ENCODE measurements around the gene CERS6.

The CERS6 gene

DNA sequence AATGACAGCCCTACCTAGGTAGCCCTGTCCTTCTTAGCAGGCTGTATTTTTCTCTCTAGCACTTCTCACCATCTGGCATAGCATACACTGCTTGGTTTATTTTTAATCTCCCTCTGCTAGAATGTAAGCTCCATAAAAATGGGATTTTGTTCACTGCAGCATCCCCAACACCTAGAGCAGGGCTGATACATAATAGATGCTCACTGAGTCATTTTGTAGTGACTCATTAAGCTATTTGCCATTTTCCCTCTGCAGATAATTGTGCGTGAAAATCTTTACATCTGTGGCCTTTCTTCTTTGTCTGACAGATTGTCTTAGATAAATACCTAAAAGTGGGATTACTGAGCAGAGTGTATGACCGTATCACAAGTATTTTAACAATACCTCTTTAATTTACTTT, 82.5 kb downstream of the CERS6 start:
- H3K14ac ChIP-seq (ENCODE audit: low read length) = no peak overlapping the region
- no peak overlapping the region for H2BK12ac ChIP-seq (ENCODE audit: low read length)
- no peak overlapping the region for H3K18ac ChIP-seq (ENCODE audit: low read length)
- no peak overlapping the region for H2AFZ ChIP-seq (ENCODE audit: low read length)
- H3K4me3 ChIP-seq (ENCODE audit: low read length in 2 of 2) = no peak overlapping the region
- no peak overlapping the region for H3K9ac ChIP-seq (ENCODE audit: low read depth, low read length, poor library complexity)
- no peak overlapping the region for H2BK120ac ChIP-seq (ENCODE audit: low read depth, low read length)
- no peaks in the 10 kb centered on the region for H3K36me3 ChIP-seq (replicated peaks in 1 of 2; ENCODE audit: control insufficient read depth in 2 of 2, insufficient read depth in 2 of 2, low read length in 2 of 2)
- H2BK5ac ChIP-seq (ENCODE audit: low read length) = no peak overlapping the region
- H4K91ac ChIP-seq (ENCODE audit: low read depth, low read length, poor library complexity) = no peak overlapping the region
- H3K23ac ChIP-seq (ENCODE audit: low read depth, low read length, poor library complexity) = no peak overlapping the region
- no peaks in the 10 kb centered on the region for H3K27me3 ChIP-seq (ENCODE audit: control insufficient read depth in 3 of 3, insufficient read depth in 3 of 3, low read depth in 1 of 3, low read length in 3 of 3)
- peaks cover 0 to 3% of the 10 kb centered on the region in 2 donors for H3K4me1 ChIP-seq (ENCODE audit: control insufficient read depth in 2 of 2, insufficient read depth in 1 of 2, low read depth in 1 of 2, low read length in 2 of 2)
- DNase-seq (ENCODE audit: low spot score) = no peak
- no peak overlapping the region for H4K8ac ChIP-seq (ENCODE audit: low read depth, low read length)
- no peak overlapping the region for H3K27ac ChIP-seq (replicated peaks; ENCODE audit: low read length)
- H2AK5ac ChIP-seq (ENCODE audit: low read depth, low read length) = no peak overlapping the region
- WGBS, 2 donors (ENCODE audit: extremely low coverage in 2 of 2, insufficient read length in 2 of 2, insufficient replicate concordance in 1 of 2) = no CpG with 5 or more reads among the region's 2 CpGs
- no peak overlapping the region for H2BK15ac ChIP-seq (ENCODE audit: low read length)
- no peak overlapping the region for H3K4me2 ChIP-seq (ENCODE audit: insufficient read depth, low read length, poor library complexity, severe bottlenecking)
- peaks cover 4 to 18% of the 10 kb centered on the region in 2 donors for H3K9me3 ChIP-seq (replicated peaks in 1 of 2; ENCODE audit: control insufficient read depth in 2 of 2, insufficient read depth in 1 of 2, low read depth in 1 of 2, low read length in 2 of 2)
- H3K79me1 ChIP-seq (ENCODE audit: low read depth, low read length) = peaks cover 4% of the 10 kb centered on the region
- H3K4ac ChIP-seq (ENCODE audit: low read length) = no peak overlapping the region

DNA sequence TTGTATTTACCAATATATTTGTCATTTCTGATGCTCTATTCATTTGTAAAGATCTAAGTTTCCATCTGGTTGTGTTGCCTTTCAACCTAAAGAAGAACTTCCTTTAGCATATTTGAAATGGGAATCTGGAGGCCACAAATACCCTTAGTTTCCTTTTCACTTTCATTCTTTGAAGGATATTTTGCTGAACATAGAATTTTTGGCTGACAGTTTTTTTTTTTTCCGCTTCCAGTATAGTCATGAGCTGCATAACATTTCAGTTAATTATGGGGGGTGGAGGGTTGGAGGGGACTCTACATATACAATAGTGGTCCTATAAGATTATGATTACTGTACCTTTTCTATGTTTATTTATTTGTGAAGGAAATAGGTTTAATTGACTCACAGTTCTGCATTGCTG, 83.9 kb downstream of the CERS6 start:
- Histone ChIP-seq H2BK15ac (ENCODE audit: low read length) (no peak overlapping the region), H3K4me3 (ENCODE audit: low read length in 2 of 2) (no peak overlapping the region), H4K8ac (ENCODE audit: low read depth, low read length) (no peak overlapping the region), H3K9ac (ENCODE audit: low read depth, low read length, poor library complexity) (no peak overlapping the region), H3K14ac (ENCODE audit: low read length) (no peak overlapping the region), H2BK5ac (ENCODE audit: low read length) (no peak overlapping the region), H2AK5ac (ENCODE audit: low read depth, low read length) (no peak overlapping the region), H3K4me2 (ENCODE audit: insufficient read depth, low read length, poor library complexity, severe bottlenecking) (no peak overlapping the region), H3K18ac (ENCODE audit: low read length) (no peak overlapping the region), H4K91ac (ENCODE audit: low read depth, low read length, poor library complexity) (no peak overlapping the region), H3K4me1 (ENCODE audit: control insufficient read depth in 2 of 2, insufficient read depth in 1 of 2, low read depth in 1 of 2, low read length in 2 of 2) (peaks cover 0 to 7% of the 10 kb centered on the region in 2 donors), H3K23ac (ENCODE audit: low read depth, low read length, poor library complexity) (no peak overlapping the region), H3K4ac (ENCODE audit: low read length) (no peak overlapping the region), H2BK12ac (ENCODE audit: low read length) (no peak overlapping the region), H2AFZ (ENCODE audit: low read length) (no peak overlapping the region), H3K79me1 (ENCODE audit: low read depth, low read length) (peaks cover 1% of the 10 kb centered on the region), H3K9me3 (replicated peaks in 1 of 2; ENCODE audit: control insufficient read depth in 2 of 2, insufficient read depth in 1 of 2, low read depth in 1 of 2, low read length in 2 of 2) (peaks cover 4 to 9% of the 10 kb centered on the region in 2 donors), H2BK120ac (ENCODE audit: low read depth, low read length) (no peak overlapping the region), H3K27ac (replicated peaks; ENCODE audit: low read length) (no peak overlapping the region), H3K36me3 (replicated peaks in 1 of 2; ENCODE audit: control insufficient read depth in 2 of 2, insufficient read depth in 2 of 2, low read length in 2 of 2) (no peaks in the 10 kb centered on the region), H3K27me3 (ENCODE audit: control insufficient read depth in 3 of 3, insufficient read depth in 3 of 3, low read depth in 1 of 3, low read length in 3 of 3) (no peaks in the 10 kb centered on the region)
- no peak for DNase-seq (ENCODE audit: low spot score)
- WGBS, 2 donors (ENCODE audit: extremely low coverage in 2 of 2, insufficient read length in 2 of 2, insufficient replicate concordance in 1 of 2) = no CpG with 5 or more reads among the region's 1 CpG

DNA sequence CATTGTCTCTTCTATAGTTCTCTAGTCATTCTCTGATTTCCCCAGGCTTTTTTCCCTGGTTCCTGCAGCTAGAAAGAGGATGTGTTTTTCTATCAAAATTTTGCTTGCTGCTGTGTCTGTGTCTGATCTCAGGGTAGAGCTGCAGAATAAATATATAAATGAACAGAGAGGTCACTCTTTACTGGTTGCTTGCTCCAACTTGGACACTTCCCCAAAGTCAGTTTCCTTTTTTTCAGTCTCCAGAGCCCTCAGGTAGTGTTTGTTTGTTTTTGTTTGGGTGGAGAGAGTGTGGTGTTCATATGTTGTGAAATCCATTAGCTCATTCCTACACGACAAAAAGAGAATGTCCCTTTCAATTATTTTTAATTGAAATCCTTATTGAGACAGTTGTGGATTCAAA, 85.8 kb downstream of the CERS6 start:
- H3K4me2 ChIP-seq (ENCODE audit: insufficient read depth, low read length, poor library complexity, severe bottlenecking) = no peak overlapping the region
- H3K79me1 ChIP-seq (ENCODE audit: low read depth, low read length) = peaks cover 1% of the 10 kb centered on the region
- H2BK5ac ChIP-seq (ENCODE audit: low read length) = no peak overlapping the region
- no peaks in the 10 kb centered on the region for H3K27me3 ChIP-seq (ENCODE audit: control insufficient read depth in 3 of 3, insufficient read depth in 3 of 3, low read depth in 1 of 3, low read length in 3 of 3)
- H2AK5ac ChIP-seq (ENCODE audit: low read depth, low read length) = no peak overlapping the region
- H2BK12ac ChIP-seq (ENCODE audit: low read length) = no peak overlapping the region
- H3K9me3 ChIP-seq (replicated peaks in 1 of 2; ENCODE audit: control insufficient read depth in 2 of 2, insufficient read depth in 1 of 2, low read depth in 1 of 2, low read length in 2 of 2) = peaks cover 4 to 9% of the 10 kb centered on the region in 2 donors
- no peak overlapping the region for H3K18ac ChIP-seq (ENCODE audit: low read length)
- no CpG with 5 or more reads among the region's 1 CpG for WGBS, 2 donors (ENCODE audit: extremely low coverage in 2 of 2, insufficient read length in 2 of 2, insufficient replicate concordance in 1 of 2)
- H2AFZ ChIP-seq (ENCODE audit: low read length) = no peak overlapping the region
- H3K23ac ChIP-seq (ENCODE audit: low read depth, low read length, poor library complexity) = no peak overlapping the region
- H2BK120ac ChIP-seq (ENCODE audit: low read depth, low read length) = no peak overlapping the region
- H2BK15ac ChIP-seq (ENCODE audit: low read length) = no peak overlapping the region
- no peaks in the 10 kb centered on the region for H3K36me3 ChIP-seq (replicated peaks in 1 of 2; ENCODE audit: control insufficient read depth in 2 of 2, insufficient read depth in 2 of 2, low read length in 2 of 2)
- no peak overlapping the region for H3K4me3 ChIP-seq (ENCODE audit: low read length in 2 of 2)
- no peak overlapping the region for H3K4ac ChIP-seq (ENCODE audit: low read length)
- H3K14ac ChIP-seq (ENCODE audit: low read length) = no peak overlapping the region
- H4K8ac ChIP-seq (ENCODE audit: low read depth, low read length) = no peak overlapping the region
- no peak for DNase-seq (ENCODE audit: low spot score)
- no peak overlapping the region for H4K91ac ChIP-seq (ENCODE audit: low read depth, low read length, poor library complexity)
- no peak overlapping the region for H3K9ac ChIP-seq (ENCODE audit: low read depth, low read length, poor library complexity)
- H3K4me1 ChIP-seq (ENCODE audit: control insufficient read depth in 2 of 2, insufficient read depth in 1 of 2, low read depth in 1 of 2, low read length in 2 of 2) = peaks cover 7 to 13% of the 10 kb centered on the region in 2 donors
- no peak overlapping the region for H3K27ac ChIP-seq (replicated peaks; ENCODE audit: low read length)

- H4K8ac ChIP-seq (ENCODE audit: low read depth, low read length) = no peak overlapping the region
- no peak overlapping the region for H3K4ac ChIP-seq (ENCODE audit: low read length)
- H3K36me3 ChIP-seq (replicated peaks in 1 of 2; ENCODE audit: control insufficient read depth in 2 of 2, insufficient read depth in 2 of 2, low read length in 2 of 2) = peaks cover 0 to 6% of the 10 kb centered on the region in 2 donors
- no peak overlapping the region for H2BK120ac ChIP-seq (ENCODE audit: low read depth, low read length)
- no peak overlapping the region for H3K27ac ChIP-seq (replicated peaks; ENCODE audit: low read length)
- H2BK15ac ChIP-seq (ENCODE audit: low read length) = no peak overlapping the region
- no peaks in the 10 kb centered on the region for H3K27me3 ChIP-seq (ENCODE audit: control insufficient read depth in 3 of 3, insufficient read depth in 3 of 3, low read depth in 1 of 3, low read length in 3 of 3)
- no peak overlapping the region for H4K91ac ChIP-seq (ENCODE audit: low read depth, low read length, poor library complexity)
- no peak overlapping the region for H3K4me2 ChIP-seq (ENCODE audit: insufficient read depth, low read length, poor library complexity, severe bottlenecking)
- H3K4me1 ChIP-seq (ENCODE audit: control insufficient read depth in 2 of 2, insufficient read depth in 1 of 2, low read depth in 1 of 2, low read length in 2 of 2) = peaks cover 7 to 10% of the 10 kb centered on the region in 2 donors
- H2AFZ ChIP-seq (ENCODE audit: low read length) = no peak overlapping the region
- H2AK5ac ChIP-seq (ENCODE audit: low read depth, low read length) = no peak overlapping the region
- H3K4me3 ChIP-seq (ENCODE audit: low read length in 2 of 2) = no peak overlapping the region
- no peak overlapping the region for H3K9ac ChIP-seq (ENCODE audit: low read depth, low read length, poor library complexity)
- H3K18ac ChIP-seq (ENCODE audit: low read length) = no peak overlapping the region
- no peak for DNase-seq (ENCODE audit: low spot score)
- H3K79me1 ChIP-seq (ENCODE audit: low read depth, low read length) = peaks cover 1% of the 10 kb centered on the region
- WGBS, 2 donors (ENCODE audit: extremely low coverage in 2 of 2, insufficient read length in 2 of 2, insufficient replicate concordance in 1 of 2) = no CpG with 5 or more reads among the region's 4 CpGs
- peaks cover 4 to 9% of the 10 kb centered on the region in 2 donors for H3K9me3 ChIP-seq (replicated peaks in 1 of 2; ENCODE audit: control insufficient read depth in 2 of 2, insufficient read depth in 1 of 2, low read depth in 1 of 2, low read length in 2 of 2)
- no peak overlapping the region for H2BK12ac ChIP-seq (ENCODE audit: low read length)
- no peak overlapping the region for H2BK5ac ChIP-seq (ENCODE audit: low read length)
- no peak overlapping the region for H3K14ac ChIP-seq (ENCODE audit: low read length)
- no peak overlapping the region for H3K23ac ChIP-seq (ENCODE audit: low read depth, low read length, poor library complexity)
These were observed 87.0 kb downstream of the CERS6 start for GRCh38 chr2:168543037-168543436.

Data from neuronal stem cell (in vitro differentiated cells).